SK-N-MC (cell line): ENCODE measurements around the gene RBMXL3.
"Not testable (repeated sequence)": the region's sequence is repeated elsewhere in the genome, so short reads cannot be mapped to it uniquely, and the experiment has no call there.

ENCODE experiments used
- EZH2 ChIP-seq: fragments of 200-600 bp; sonication (generic); IDR thresholded peaks from one replicate; pipeline ENCODE4 v1.6.1; 2017; ENCODE audit warnings: antibody characterized with exemption
- POLR2AphosphoS5 ChIP-seq: IDR thresholded peaks from 2 replicates; pipeline ENCODE4 v1.6.1; 2012; ENCODE audit warnings: mild to moderate bottlenecking, low read depth, low read length, borderline replicate concordance

- TF ChIP-seq EZH2, POLR2AphosphoS5: not testable (repeated sequence)
These were observed 20.3 kb downstream of the RBMXL3 start for GRCh38 chrX:115209547-115209946.
